ENCODE data around the gene CT47B1. TPM values are rescaled to one million over a fixed set of nuclear protein-coding genes. Genes with fewer than 3 reads are reported as not detected.

Gene CT47B1
- total RNA-seq, 1 donor from 2014 or later: not detected

GRCh38 chrX:120825146-120825545 lies 50.5 kb downstream of the CT47B1 start:
- Histone ChIP-seq H3K27ac (no peak overlapping the region), H3K36me3 (no peaks in the 10 kb centered on the region), H3K4me1 (no peaks in the 10 kb centered on the region), H3K9me3 (no peaks in the 10 kb centered on the region), H3K4me3 (no peak overlapping the region), H3K27me3 (no peaks in the 10 kb centered on the region)
- TF ChIP-seq CTCF (IDR thresholded peaks at IDR 0.05): no peak
- no peak for DNase-seq (ENCODE audit: low spot score in 2 of 2)
- intact Hi-C loops (cut with DNase I): no loop called here

- Histone ChIP-seq H3K4me3 (no peak overlapping the region), H3K27ac (no peak overlapping the region), H3K27me3 (no peaks in the 10 kb centered on the region), H3K4me1 (no peaks in the 10 kb centered on the region), H3K9me3 (no peaks in the 10 kb centered on the region), H3K36me3 (no peaks in the 10 kb centered on the region)
- no peak for TF ChIP-seq CTCF (IDR thresholded peaks at IDR 0.05)
- no peak for DNase-seq (ENCODE audit: low spot score in 2 of 2)
- intact Hi-C loops (cut with DNase I): no loop called here
Observed at GRCh38 chrX:120824021-120824420, 51.6 kb downstream of the CT47B1 start.

GRCh38 chrX:120823556-120823955 lies 52.1 kb downstream of the CT47B1 start:
- intact Hi-C loops (cut with DNase I): no loop called here
- Histone ChIP-seq H3K27me3 (no peaks in the 10 kb centered on the region), H3K36me3 (no peaks in the 10 kb centered on the region), H3K27ac (no peak overlapping the region), H3K4me3 (no peak overlapping the region), H3K9me3 (no peaks in the 10 kb centered on the region), H3K4me1 (no peaks in the 10 kb centered on the region)
- no peak for TF ChIP-seq CTCF (IDR thresholded peaks at IDR 0.05)
- no peak for DNase-seq (ENCODE audit: low spot score in 2 of 2)

Other genes with a start within 250 kb of the CT47B1 start
- gene C1GALT1C1, start 245.8 kb downstream of the CT47B1 start, total RNA-seq: 43.4 TPM
- gene CT47A11, start 61.3 kb upstream of the CT47B1 start, total RNA-seq: not detected
- not detected for gene CT47A10, start 66.2 kb upstream of the CT47B1 start, total RNA-seq
- not detected for gene CT47A9, start 71.0 kb upstream of the CT47B1 start, total RNA-seq
- not detected for gene CT47A8, start 75.9 kb upstream of the CT47B1 start, total RNA-seq
- not detected for gene CT47A7, start 80.7 kb upstream of the CT47B1 start, total RNA-seq
- not detected for gene CT47A6, start 85.6 kb upstream of the CT47B1 start, total RNA-seq
- gene CT47A5, start 90.5 kb upstream of the CT47B1 start, total RNA-seq: not detected
- gene CT47A4, start 95.3 kb upstream of the CT47B1 start, total RNA-seq: not detected
- gene CT47A3, start 100.2 kb upstream of the CT47B1 start, total RNA-seq: not detected
- gene CT47A2, start 105.1 kb upstream of the CT47B1 start, total RNA-seq: not detected
- not detected for gene CT47A1, start 109.9 kb upstream of the CT47B1 start, total RNA-seq
- 2.1 TPM for gene GLUD2, start 171.7 kb upstream of the CT47B1 start, total RNA-seq